ENCODE data around the gene PTPRA. TPM values are rescaled to one million over a fixed set of nuclear protein-coding genes. Genes with fewer than 3 reads are reported as not detected.

PTPRA gene
- total and polyA plus RNA-seq, 2 of the 13 experiments (the other 11 are each of a cell fraction or from before 2014, with no cell fraction given): 47.2 to 127 TPM

DNA sequence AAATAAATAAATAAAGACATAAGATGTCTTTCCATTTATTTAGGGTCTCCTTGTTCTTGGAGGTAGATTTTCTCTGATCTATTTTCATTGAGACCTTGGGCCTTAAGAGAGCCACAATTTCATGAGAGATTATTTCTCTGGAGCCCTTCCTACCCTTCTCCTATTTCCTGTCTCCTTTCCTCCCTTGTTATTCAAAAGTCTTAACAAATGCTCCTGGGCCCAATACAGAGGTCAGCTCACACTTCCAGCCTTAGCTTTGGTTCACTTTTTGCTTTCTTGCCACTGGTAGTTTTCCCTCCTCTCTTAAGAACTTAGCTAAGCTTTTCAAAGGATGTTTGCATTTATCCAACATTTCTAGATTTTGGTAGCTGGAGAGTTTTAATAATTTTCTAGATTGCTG is 44.0 kb downstream of the PTPRA start (continued):
- no peak for TF ChIP-seq GRHL1 (CRISPR knock-in tag; conservative IDR thresholded peaks at IDR 0.05)
- TF ChIP-seq, protein P1, sequence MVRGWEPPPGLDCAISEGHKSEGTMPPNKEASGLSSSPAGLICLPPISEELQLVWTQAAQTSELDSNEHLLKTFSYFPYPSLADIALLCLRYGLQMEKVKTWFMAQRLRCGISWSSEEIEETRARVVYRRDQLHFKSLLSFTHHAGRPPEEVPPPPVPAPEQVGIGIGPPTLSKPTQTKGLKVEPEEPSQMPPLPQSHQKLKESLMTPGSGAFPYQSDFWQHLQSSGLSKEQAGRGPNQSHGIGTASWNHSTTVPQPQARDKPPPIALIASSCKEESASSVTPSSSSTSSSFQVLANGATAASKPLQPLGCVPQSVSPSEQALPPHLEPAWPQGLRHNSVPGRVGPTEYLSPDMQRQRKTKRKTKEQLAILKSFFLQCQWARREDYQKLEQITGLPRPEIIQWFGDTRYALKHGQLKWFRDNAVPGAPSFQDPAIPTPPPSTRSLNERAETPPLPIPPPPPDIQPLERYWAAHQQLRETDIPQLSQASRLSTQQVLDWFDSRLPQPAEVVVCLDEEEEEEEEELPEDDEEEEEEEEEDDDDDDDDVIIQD (CRISPR knock-in tag; IDR thresholded peaks at IDR 0.05; ENCODE audit: low read depth): no peak
- TF ChIP-seq ZFX (CRISPR knock-in tag; IDR thresholded peaks at IDR 0.05; ENCODE audit: low read depth): no peak

GRCh38 chr20:2918096-2919049 is 45.1 kb downstream of the PTPRA start:
- in situ Hi-C loops (cut with HindIII; ENCODE audit: extremely low pct_ligation_motif_present, low pct_unique_long_range_greater_than_20kb) (loop anchor here (5.0 kb wide), 1 partner anchor 59 kb away; no protein-coding TSS in a partner anchor), intact Hi-C loops (cut with micrococcal nuclease; ENCODE audit: unreplicated experiment) (loop anchor here (10.0 kb wide), 1 partner anchor 126 kb away; the partner anchor contains the start of genes GNRH2 and MRPS26)
- DNase-seq (ENCODE audit: low spot score) (no peak), ATAC-seq (no peak), FAIRE-seq (no peak)
- Histone ChIP-seq H3K4me3 (replicated peaks in 1 of 3; ENCODE audit: insufficient read depth in 1 of 3, low read depth in 2 of 3, low read length in 3 of 3) (no peak overlapping the region), H3K27me3 (ENCODE audit: control insufficient read depth in 1 of 2, insufficient read depth in 2 of 2, low read length in 2 of 2) (no peaks in the 10 kb centered on the region), H3K36me3 (replicated peaks in 1 of 2; ENCODE audit: control insufficient read depth in 1 of 2, insufficient read depth in 2 of 2, low read length in 2 of 2) (no peaks in the 10 kb centered on the region; a peak in 1 of 5 replicates), H3K9ac (ENCODE audit: insufficient read depth, low read depth, low read length) (no peak overlapping the region), H4K20me1 (ENCODE audit: insufficient read depth, low read length) (0 out of 2 replicates have a peak, but pooled peaks cover 6% of the 10 kb centered on the region), H3K4me2 (ENCODE audit: low read depth, low read length) (no peak overlapping the region), H3K79me2 (ENCODE audit: insufficient read depth, low read length) (peaks cover 12% of the 10 kb centered on the region), H3K27ac (ENCODE audit: extremely low read length, insufficient read depth, low read length) (no peak overlapping the region), H3K9me3 (ENCODE audit: low read length) (no peaks in the 10 kb centered on the region), H2AFZ (ENCODE audit: low read length) (no peak overlapping the region), H3K4me1 (ENCODE audit: insufficient read depth, low read length) (peaks cover 30% of the 10 kb centered on the region)
- WGBS (ENCODE audit: low lambda C conversion rate): 82% methylated on average over 7 of the region's 7 CpGs
- BruUV-seq (replicated peaks): no TSS peak
- CTCF ChIA-PET (ENCODE audit: low intra/inter-chr PET ratio, low total read pairs): no interaction called here
- POLR2A ChIA-PET: no interaction called here
- TF ChIP-seq ZNF562 (CRISPR knock-in tag; IDR thresholded peaks at IDR 0.05; ENCODE audit: borderline replicate concordance): no peak
- TF ChIP-seq ZNF333 (CRISPR knock-in tag; IDR thresholded peaks at IDR 0.05; ENCODE audit: borderline replicate concordance): no peak
- no peak for TF ChIP-seq FOXA1 (IDR thresholded peaks at IDR 0.05)
- TF ChIP-seq FOXA1 (CRISPR knock-in tag; IDR thresholded peaks at IDR 0.05): 0 out of 2 replicates have a peak, but pooled peaks have one; percentile 11
- 0 out of 4 replicates have a peak, but pooled peaks of 1 of the 2 experiments have one; percentile 35 for TF ChIP-seq KLF16 (CRISPR knock-in tag; IDR thresholded peaks at IDR 0.05)
- TF ChIP-seq ZZZ3 (CRISPR knock-in tag; IDR thresholded peaks at IDR 0.05; ENCODE audit: borderline replicate concordance): no peak
- no peak for TF ChIP-seq ZMYM4 (CRISPR knock-in tag; IDR thresholded peaks at IDR 0.05)
- no peak for TF ChIP-seq PHF21A (CRISPR knock-in tag; IDR thresholded peaks at IDR 0.05)
- TF ChIP-seq GATAD2A (CRISPR knock-in tag; IDR thresholded peaks at IDR 0.05): 0 out of 2 replicates have a peak, but pooled peaks have one; percentile 10
